ENCODE results near the gene EIF4G3.

DNA sequence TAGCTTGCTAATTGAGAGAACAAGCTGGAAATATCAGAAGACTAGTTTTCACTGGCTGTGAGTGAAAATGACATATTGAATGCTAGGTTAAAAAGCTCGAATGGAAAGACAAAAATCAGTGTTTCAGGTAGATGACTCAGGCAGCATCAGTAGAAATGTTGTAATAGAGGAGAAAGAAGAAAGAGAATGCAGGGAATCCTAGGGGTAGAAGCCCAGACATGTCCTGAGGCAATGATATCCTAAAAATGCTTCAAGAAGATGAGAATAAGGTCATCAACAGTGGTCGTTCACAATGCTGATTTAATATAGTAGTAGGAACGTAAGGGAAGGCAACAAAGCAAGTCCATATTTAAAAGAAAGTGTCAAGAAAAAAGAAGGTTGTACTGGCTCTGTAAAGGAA, 292.9 kb downstream of the EIF4G3 start:
- no peak for TF ChIP-seq CTCF (IDR thresholded peaks at IDR 0.05)
- TF ChIP-seq POLR2A (IDR thresholded peaks at IDR 0.05): no peak
